Measurements from ENCODE around the gene PPP2R2B.

The PPP2R2B gene

DNA sequence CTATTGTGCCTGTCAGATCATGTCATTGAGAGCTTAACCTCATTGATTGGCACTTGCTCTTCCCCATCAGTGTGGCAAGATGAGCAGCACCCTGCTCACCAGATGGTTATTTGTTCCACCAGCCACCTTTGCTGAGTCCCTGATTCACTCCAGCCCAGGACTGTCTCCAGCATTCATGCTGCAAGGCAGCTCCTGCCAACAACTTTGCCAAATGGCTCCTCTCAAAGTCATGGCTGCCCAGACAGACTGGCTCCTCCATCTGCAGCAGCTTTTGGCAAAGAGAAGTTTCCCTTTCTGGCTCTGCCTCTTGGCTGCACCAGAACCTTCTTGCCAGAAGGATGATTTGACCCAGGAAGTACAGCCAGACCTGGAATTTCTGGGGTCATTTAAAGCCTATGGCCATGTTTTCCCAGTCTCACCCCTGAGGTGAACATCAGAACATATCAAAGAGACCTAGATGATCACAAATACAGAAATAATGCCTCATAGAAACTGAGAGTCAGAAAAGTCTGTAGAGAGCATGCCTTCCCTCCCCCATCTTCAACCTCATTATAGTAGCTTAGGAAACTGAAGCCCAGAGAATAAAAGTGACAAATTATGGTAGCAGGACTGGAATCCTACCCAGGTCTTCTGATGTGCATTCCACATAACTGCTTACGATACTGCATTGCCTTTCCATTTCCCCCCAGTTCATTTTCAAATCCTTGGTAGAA, 10.4 kb downstream of the PPP2R2B start:
- Histone ChIP-seq H3K36me3 (ENCODE audit: control insufficient read depth in 5 of 5, insufficient read depth in 5 of 5, low read length in 5 of 5) (no peaks in the 10 kb centered on the region), H3K4me3 (ENCODE audit: low read depth in 1 of 5, low read length in 5 of 5) (no peak overlapping the region), H3K4me1 (ENCODE audit: control insufficient read depth in 5 of 5, insufficient read depth in 5 of 5, low read length in 5 of 5) (no peaks in the 10 kb centered on the region), H3K27me3 (ENCODE audit: control insufficient read depth in 5 of 5, insufficient read depth in 4 of 5, low read length in 5 of 5) (no peaks in the 10 kb centered on the region), H3K9me3 (ENCODE audit: control insufficient read depth in 5 of 5, low read length in 5 of 5) (no peaks in the 10 kb centered on the region), H3K27ac (ENCODE audit: low read depth, low read length) (no peak overlapping the region), H3K9ac (ENCODE audit: low read length in 5 of 5) (no peak overlapping the region)

DNA sequence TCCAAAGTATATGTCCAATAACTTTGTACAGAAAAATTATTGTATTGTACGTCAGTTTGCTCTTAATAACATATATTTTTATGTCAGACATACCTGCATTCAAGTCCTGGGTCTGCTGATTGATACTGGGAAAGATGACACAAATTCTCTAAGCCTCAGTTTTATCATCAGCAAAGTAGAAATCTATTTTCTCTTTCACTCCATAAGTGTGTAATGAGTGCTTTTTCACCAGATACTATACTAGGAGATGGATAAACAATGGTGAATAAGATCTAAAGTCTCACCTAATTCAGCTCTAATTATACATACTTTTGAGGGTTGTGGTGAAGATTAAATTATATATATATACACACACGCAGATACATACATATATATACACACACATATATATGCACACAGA, 12.3 kb downstream of the PPP2R2B start:
- Histone ChIP-seq H3K4me3 (ENCODE audit: low read depth in 1 of 5, low read length in 5 of 5) (no peak overlapping the region), H3K27ac (ENCODE audit: low read depth, low read length) (no peak overlapping the region), H3K4me1 (ENCODE audit: control insufficient read depth in 5 of 5, insufficient read depth in 5 of 5, low read length in 5 of 5) (no peaks in the 10 kb centered on the region), H3K9me3 (ENCODE audit: control insufficient read depth in 5 of 5, low read length in 5 of 5) (no peaks in the 10 kb centered on the region), H3K27me3 (ENCODE audit: control insufficient read depth in 5 of 5, insufficient read depth in 4 of 5, low read length in 5 of 5) (no peaks in the 10 kb centered on the region), H3K9ac (ENCODE audit: low read length in 5 of 5) (no peak overlapping the region), H3K36me3 (ENCODE audit: control insufficient read depth in 5 of 5, insufficient read depth in 5 of 5, low read length in 5 of 5) (no peaks in the 10 kb centered on the region)

DNA sequence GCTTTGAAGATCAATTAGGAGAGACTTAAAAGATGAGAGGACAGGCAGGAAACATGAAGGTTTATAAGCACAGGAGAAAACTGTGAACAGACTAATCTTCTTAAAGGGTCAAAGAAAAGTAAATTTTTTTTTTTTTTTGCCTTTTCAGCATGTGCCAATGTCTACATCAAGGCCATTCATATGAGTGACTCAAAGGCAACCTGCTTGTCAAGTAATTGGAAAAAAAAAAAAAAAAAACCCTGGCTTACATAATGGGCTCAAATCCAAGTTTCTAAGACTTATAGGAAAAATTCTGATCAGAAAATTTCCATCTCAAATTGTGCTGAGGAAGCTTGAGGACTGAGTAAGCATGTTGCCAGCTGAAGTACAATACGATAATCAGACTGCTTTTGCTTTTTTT, 15.9 kb downstream of the PPP2R2B start:
- H3K9me3 ChIP-seq (ENCODE audit: control insufficient read depth in 5 of 5, low read length in 5 of 5): no peaks in the 10 kb centered on the region
- no peaks in the 10 kb centered on the region for H3K27me3 ChIP-seq (ENCODE audit: control insufficient read depth in 5 of 5, insufficient read depth in 4 of 5, low read length in 5 of 5)
- H3K27ac ChIP-seq (ENCODE audit: low read depth, low read length): no peak overlapping the region
- no peak overlapping the region for H3K4me3 ChIP-seq (ENCODE audit: low read depth in 1 of 5, low read length in 5 of 5)
- no peak overlapping the region for H3K9ac ChIP-seq (ENCODE audit: low read length in 5 of 5)
- no peaks in the 10 kb centered on the region for H3K36me3 ChIP-seq (ENCODE audit: control insufficient read depth in 5 of 5, insufficient read depth in 5 of 5, low read length in 5 of 5)
- H3K4me1 ChIP-seq (ENCODE audit: control insufficient read depth in 5 of 5, insufficient read depth in 5 of 5, low read length in 5 of 5): no peaks in the 10 kb centered on the region

DNA sequence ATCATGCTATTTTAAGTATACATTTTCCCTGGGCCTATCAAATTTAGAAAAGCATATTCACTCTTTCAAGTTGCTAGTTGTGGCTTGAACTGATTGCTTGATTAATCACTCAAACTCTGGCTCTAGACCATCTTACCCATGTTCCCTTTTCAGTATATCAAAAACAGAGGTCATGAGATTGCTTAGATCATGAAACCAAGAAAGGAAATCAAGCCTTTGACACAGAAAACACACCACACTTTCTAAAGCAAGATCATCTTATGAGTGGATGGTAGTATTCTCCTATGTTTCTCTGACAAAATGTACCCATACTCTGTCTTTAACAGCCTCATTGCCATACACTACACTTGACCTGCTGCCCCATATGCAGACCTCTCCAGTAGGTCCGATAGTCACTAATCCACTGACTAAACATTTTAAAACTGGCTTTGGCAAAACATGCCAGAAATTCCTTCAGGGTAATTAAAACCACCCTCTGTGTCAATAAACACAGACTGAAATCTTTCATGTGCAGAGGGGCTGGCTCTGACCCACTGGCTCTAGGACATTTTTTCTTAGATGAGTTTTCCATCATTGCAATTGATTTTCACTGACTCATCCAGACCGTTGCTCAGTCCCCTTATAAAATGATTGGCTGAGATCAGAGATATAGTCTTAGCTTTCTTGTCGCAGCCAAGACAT, 18.2 kb downstream of the PPP2R2B start:
- no peak overlapping the region for H3K4me3 ChIP-seq (ENCODE audit: low read depth in 1 of 5, low read length in 5 of 5)
- H3K27ac ChIP-seq (ENCODE audit: low read depth, low read length): no peak overlapping the region
- no peaks in the 10 kb centered on the region for H3K36me3 ChIP-seq (ENCODE audit: control insufficient read depth in 5 of 5, insufficient read depth in 5 of 5, low read length in 5 of 5)
- no peaks in the 10 kb centered on the region for H3K9me3 ChIP-seq (ENCODE audit: control insufficient read depth in 5 of 5, low read length in 5 of 5)
- H3K4me1 ChIP-seq (ENCODE audit: control insufficient read depth in 5 of 5, insufficient read depth in 5 of 5, low read length in 5 of 5): no peaks in the 10 kb centered on the region
- H3K9ac ChIP-seq (ENCODE audit: low read length in 5 of 5): no peak overlapping the region
- H3K27me3 ChIP-seq (ENCODE audit: control insufficient read depth in 5 of 5, insufficient read depth in 4 of 5, low read length in 5 of 5): no peaks in the 10 kb centered on the region

DNA sequence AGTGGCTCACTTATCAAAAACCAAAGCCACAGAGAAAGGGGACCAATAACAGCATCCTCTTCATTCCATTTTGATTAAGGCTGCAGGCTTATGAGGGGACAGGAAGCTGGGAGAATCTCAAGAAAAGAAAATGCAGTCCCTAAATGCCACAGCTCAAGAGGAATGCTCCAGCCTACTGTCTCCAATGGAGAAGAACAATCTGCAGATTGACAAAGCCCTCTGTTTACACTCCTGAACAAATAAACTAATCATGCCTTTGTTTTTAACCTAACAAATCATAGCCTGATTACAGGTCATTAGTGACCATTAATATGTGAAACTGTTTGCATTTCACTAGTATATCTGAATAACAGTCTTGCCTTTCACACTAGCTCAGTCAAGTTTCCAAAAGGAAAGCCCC, 26.5 kb downstream of the PPP2R2B start:
- Histone ChIP-seq H3K4me1 (ENCODE audit: control insufficient read depth in 5 of 5, insufficient read depth in 5 of 5, low read length in 5 of 5) (no peaks in the 10 kb centered on the region), H3K4me3 (ENCODE audit: low read depth in 1 of 5, low read length in 5 of 5) (no peak overlapping the region), H3K9me3 (ENCODE audit: control insufficient read depth in 5 of 5, low read length in 5 of 5) (no peaks in the 10 kb centered on the region), H3K27me3 (ENCODE audit: control insufficient read depth in 5 of 5, insufficient read depth in 4 of 5, low read length in 5 of 5) (no peaks in the 10 kb centered on the region), H3K36me3 (ENCODE audit: control insufficient read depth in 5 of 5, insufficient read depth in 5 of 5, low read length in 5 of 5) (no peaks in the 10 kb centered on the region), H3K9ac (ENCODE audit: low read length in 5 of 5) (no peak overlapping the region), H3K27ac (ENCODE audit: low read depth, low read length) (no peak overlapping the region)

DNA sequence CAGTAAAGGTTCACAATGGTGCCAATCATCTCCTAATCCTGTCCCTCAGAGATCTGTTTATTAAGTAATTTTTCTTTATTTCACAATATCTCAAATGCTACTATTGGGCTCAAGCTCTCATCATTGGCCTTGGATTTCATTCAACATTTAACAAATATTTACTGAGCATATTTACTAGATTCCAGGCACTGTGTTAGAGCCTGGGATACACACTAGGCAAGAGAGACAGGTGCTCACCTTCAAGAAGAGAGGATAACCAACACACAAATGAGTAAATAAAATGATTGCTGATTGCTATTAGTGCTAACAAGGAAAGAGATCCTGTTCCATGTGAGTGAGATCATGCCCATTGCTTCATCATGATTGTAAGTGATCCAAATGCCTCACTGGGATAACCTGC, 27.4 kb downstream of the PPP2R2B start:
- Histone ChIP-seq H3K4me1 (ENCODE audit: control insufficient read depth in 5 of 5, insufficient read depth in 5 of 5, low read length in 5 of 5) (no peaks in the 10 kb centered on the region), H3K27me3 (ENCODE audit: control insufficient read depth in 5 of 5, insufficient read depth in 4 of 5, low read length in 5 of 5) (no peaks in the 10 kb centered on the region), H3K9ac (ENCODE audit: low read length in 5 of 5) (no peak overlapping the region), H3K27ac (ENCODE audit: low read depth, low read length) (no peak overlapping the region), H3K4me3 (ENCODE audit: low read depth in 1 of 5, low read length in 5 of 5) (no peak overlapping the region), H3K9me3 (ENCODE audit: control insufficient read depth in 5 of 5, low read length in 5 of 5) (no peaks in the 10 kb centered on the region), H3K36me3 (ENCODE audit: control insufficient read depth in 5 of 5, insufficient read depth in 5 of 5, low read length in 5 of 5) (no peaks in the 10 kb centered on the region)

DNA sequence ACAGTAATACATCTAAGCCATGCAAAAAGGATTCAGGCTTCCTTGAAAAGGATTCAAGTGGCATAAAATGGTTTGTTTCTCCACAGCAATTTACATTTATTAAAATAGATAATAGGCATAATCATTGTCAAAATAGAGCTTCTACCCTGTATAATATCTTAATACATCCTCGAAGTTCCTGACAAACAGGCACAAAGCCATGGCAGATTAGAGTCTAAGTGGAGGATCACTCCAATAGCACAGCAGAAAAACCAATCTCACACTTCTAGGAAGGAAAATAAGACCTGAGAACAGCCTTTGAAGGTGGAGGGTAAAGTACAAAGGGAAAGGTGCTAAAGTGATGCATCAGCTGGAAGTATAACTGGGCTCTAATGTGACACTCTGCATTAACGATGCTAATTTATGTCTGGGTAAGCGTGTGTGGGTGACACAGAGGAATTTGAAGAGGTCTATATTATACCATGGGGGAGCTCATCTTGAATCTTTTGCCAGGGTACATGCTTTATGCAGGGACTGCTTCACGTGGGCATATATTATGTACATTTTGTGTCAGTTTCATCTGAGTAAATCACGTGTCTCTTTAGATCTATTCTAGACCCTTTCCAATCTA, 28.8 kb downstream of the PPP2R2B start:
- H3K27me3 ChIP-seq (ENCODE audit: control insufficient read depth in 5 of 5, insufficient read depth in 4 of 5, low read length in 5 of 5): no peaks in the 10 kb centered on the region
- no peaks in the 10 kb centered on the region for H3K36me3 ChIP-seq (ENCODE audit: control insufficient read depth in 5 of 5, insufficient read depth in 5 of 5, low read length in 5 of 5)
- no peak overlapping the region for H3K27ac ChIP-seq (ENCODE audit: low read depth, low read length)
- no peak overlapping the region for H3K4me3 ChIP-seq (ENCODE audit: low read depth in 1 of 5, low read length in 5 of 5)
- H3K4me1 ChIP-seq (ENCODE audit: control insufficient read depth in 5 of 5, insufficient read depth in 5 of 5, low read length in 5 of 5): no peaks in the 10 kb centered on the region
- no peak overlapping the region for H3K9ac ChIP-seq (ENCODE audit: low read length in 5 of 5)
- H3K9me3 ChIP-seq (ENCODE audit: control insufficient read depth in 5 of 5, low read length in 5 of 5): no peaks in the 10 kb centered on the region

DNA sequence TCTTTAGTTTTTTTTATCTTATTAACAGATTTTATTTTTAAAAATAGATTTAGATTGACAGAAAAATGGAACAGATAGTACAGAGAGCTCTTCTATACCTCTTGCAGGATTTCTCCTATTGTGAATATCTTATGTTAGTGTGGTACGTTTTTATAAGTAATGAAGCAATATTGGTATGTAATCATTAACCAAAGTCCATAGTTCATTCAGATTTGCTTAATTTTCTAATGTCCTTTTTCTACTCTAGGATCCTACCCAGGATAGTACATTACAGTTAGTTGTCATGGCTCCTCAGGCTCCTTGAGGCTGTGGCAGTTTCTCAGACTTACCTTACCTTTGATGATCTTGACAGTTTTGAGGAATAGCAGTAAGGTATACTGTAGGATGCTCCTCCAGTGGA, 30.4 kb downstream of the PPP2R2B start:
- Histone ChIP-seq H3K4me1 (ENCODE audit: control insufficient read depth in 5 of 5, insufficient read depth in 5 of 5, low read length in 5 of 5) (no peaks in the 10 kb centered on the region), H3K27ac (ENCODE audit: low read depth, low read length) (no peak overlapping the region), H3K4me3 (ENCODE audit: low read depth in 1 of 5, low read length in 5 of 5) (no peak overlapping the region), H3K27me3 (ENCODE audit: control insufficient read depth in 5 of 5, insufficient read depth in 4 of 5, low read length in 5 of 5) (no peaks in the 10 kb centered on the region), H3K9ac (ENCODE audit: low read length in 5 of 5) (no peak overlapping the region), H3K9me3 (ENCODE audit: control insufficient read depth in 5 of 5, low read length in 5 of 5) (no peaks in the 10 kb centered on the region), H3K36me3 (ENCODE audit: control insufficient read depth in 5 of 5, insufficient read depth in 5 of 5, low read length in 5 of 5) (no peaks in the 10 kb centered on the region)

DNA sequence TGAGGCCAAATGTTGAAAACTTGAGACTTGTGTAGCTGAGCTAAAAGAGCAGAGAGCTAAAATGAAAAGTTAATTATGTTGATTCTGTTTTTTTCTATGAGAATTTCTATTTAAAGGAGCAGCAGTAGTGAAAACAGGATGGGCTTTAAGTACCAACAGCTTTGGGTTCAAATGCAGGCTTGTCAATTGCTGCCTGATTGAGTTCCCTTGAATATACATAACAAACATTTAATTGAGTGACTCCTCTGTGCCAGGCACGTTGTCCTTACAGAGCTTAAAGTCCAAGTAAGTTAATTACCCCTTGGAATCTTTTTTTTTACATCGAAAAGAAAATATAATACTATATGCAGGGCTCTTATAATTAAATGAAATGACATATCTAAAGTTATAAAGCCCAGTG, 38.5 kb downstream of the PPP2R2B start:
- no peak overlapping the region for H3K4me3 ChIP-seq (ENCODE audit: low read depth in 1 of 5, low read length in 5 of 5)
- peaks cover 0 to 6% (median 2%) of the 10 kb centered on the region in 5 donors for H3K9me3 ChIP-seq (ENCODE audit: control insufficient read depth in 5 of 5, low read length in 5 of 5)
- no peaks in the 10 kb centered on the region for H3K36me3 ChIP-seq (ENCODE audit: control insufficient read depth in 5 of 5, insufficient read depth in 5 of 5, low read length in 5 of 5)
- no peak overlapping the region for H3K27ac ChIP-seq (ENCODE audit: low read depth, low read length)
- no peaks in the 10 kb centered on the region for H3K4me1 ChIP-seq (ENCODE audit: control insufficient read depth in 5 of 5, insufficient read depth in 5 of 5, low read length in 5 of 5)
- H3K9ac ChIP-seq (ENCODE audit: low read length in 5 of 5): no peak overlapping the region
- no peaks in the 10 kb centered on the region for H3K27me3 ChIP-seq (ENCODE audit: control insufficient read depth in 5 of 5, insufficient read depth in 4 of 5, low read length in 5 of 5)

DNA sequence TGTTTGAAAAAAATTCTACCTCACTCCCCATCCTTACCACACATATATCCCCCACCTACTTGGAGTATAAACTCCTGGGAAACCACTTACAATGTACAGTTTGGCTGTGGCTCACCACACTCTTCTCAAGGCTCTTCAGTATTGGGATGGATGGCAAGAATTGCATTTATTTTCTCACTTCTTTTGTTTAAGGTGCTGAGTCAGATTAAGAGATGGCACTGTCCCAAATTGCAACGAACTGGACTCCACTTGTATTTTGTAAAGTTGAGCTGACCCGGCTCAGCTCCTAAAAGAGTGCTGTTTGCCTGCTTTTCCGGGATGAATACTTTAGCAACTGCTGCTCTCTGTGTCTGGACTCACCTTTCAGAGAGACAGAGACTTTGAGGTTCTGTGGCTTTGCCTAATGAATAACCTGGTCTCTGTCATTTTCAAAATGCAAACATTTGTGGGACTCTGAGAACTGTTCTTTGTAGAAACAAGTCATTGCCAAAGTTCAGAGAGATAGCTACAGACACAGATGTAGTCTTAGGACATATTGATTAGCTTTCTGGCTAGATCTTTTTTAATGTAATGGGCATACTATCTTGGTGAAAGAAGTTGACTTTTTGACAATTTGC, 42.2 kb downstream of the PPP2R2B start:
- H3K9ac ChIP-seq (ENCODE audit: low read length in 5 of 5): no peak overlapping the region
- H3K27ac ChIP-seq (ENCODE audit: low read depth, low read length): no peak overlapping the region
- H3K4me1 ChIP-seq (ENCODE audit: control insufficient read depth in 5 of 5, insufficient read depth in 5 of 5, low read length in 5 of 5): peaks cover 0 to 6% (median 0%) of the 10 kb centered on the region in 5 donors
- H3K9me3 ChIP-seq (ENCODE audit: control insufficient read depth in 5 of 5, low read length in 5 of 5): peaks cover 0 to 6% (median 0%) of the 10 kb centered on the region in 5 donors
- no peaks in the 10 kb centered on the region for H3K36me3 ChIP-seq (ENCODE audit: control insufficient read depth in 5 of 5, insufficient read depth in 5 of 5, low read length in 5 of 5)
- H3K4me3 ChIP-seq (ENCODE audit: low read depth in 1 of 5, low read length in 5 of 5): no peak overlapping the region
- H3K27me3 ChIP-seq (ENCODE audit: control insufficient read depth in 5 of 5, insufficient read depth in 4 of 5, low read length in 5 of 5): no peaks in the 10 kb centered on the region
